GM19238 (cell line): ENCODE measurements around the gene TNFRSF25.
"Not testable (repeated sequence)": the region's sequence is repeated elsewhere in the genome, so short reads cannot be mapped to it uniquely, and the experiment has no call there.

Experiments
- DNase-seq: peaks from one replicate; pipeline ENCODE4 v3.0.0; 2011; ENCODE audit warnings: low spot score; ENCODE audit not compliant: insufficient read length

TNFRSF25 gene

DNA sequence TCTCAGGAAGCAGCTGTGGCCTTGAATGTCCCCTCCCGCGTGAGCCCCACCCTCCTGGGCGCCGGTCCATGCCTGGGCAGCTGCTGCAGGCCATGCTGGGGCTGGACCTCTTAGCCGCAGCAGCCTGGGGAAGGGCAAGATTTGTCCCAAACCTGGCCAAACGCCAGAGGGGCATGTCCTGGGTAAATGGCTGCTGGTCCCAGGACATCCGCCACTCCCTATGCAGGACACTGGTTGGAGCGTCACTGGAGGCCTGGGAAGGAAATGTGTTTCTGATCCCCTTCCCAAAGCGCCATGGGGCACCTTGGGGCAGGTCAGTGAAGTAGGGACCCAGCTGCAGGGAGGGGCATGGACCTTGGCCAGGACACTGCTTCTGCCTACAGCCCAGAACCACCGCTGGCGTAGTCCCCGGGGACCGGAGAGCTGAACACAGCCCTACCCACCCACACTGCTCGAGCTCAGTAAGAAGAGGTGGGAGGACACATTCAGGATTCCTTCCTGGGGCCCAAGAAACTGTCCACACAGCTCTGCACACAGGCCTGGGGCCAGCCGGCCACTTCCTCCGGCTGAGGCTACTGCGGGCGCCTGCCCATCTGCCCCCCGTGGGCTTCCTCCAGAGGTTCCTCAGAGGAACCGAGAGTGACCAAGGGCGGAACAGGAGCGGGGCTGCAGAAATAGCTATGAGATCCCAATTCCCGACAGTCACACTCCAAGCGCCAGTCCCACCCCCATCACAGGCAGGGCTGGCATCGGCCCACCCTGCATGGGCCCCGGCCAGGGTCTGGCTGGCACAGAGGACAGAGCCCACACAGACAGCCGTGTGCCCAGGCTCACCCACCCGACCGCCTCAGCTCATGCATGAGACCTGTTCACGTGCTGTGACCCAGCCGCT is 36.3 kb upstream of the TNFRSF25 start:
- DNase-seq, result no peak

DNA sequence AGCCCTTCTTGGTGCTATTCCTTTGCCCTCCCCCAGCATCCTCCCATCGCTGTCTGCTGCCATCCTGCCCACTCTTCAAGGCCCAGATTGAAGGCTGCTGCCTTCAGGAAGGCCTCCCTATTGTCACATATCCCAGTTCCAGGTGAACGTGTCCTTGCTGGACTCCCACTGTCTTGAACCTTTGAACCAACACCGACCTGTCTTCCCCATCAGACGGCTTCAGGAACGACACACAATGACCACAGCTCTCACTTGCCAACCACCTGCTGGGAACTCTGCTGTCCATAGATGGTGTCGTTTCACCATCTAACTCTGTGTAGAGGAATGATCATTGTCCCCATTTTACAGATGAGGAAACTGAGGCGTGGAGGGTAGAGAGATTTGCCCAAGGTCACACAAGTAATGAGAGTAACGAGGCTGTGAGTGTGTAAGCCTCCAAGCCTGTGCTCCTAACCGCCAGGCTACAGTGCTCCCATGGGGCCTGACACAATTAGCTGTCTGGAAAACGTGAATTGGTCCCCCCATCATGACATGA is 35.4 kb upstream of the TNFRSF25 start:
- DNase-seq, result no peak

DNA sequence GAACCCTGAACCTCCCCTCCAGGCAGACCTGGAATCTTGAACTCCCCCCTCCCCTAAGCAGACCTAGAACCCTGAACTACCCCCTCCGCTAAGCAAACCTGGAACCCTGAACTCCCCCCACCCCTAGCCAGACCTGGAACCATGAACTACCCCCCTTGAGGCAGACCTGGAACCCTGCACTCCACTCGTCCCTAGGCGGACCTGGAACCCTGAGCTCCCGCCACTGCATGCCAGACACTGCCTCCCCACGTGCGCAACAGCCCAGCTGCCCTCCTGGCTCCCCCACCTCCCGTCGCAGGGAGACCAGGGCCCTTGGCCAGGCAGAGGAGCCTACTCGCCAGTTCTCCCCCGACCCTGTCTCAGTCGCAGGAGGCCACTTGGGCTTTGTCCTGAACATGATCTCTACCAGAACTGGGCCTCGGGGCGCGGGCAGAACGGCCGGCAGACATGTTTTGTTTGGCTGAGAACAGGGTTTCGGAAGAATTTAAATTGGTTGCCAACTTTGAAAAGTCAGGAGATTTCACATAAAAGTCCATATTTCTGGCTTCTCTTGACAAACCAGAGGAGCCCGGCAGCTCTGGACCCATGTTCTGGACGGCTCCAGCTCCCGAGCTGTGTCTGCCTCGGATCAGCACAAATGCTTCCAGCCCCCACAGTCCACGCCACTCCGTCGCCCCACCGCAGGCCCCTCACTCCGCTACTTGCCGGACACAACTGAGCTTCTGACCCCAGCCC is 34.7 kb upstream of the TNFRSF25 start:
- DNase-seq, result no peak

DNA sequence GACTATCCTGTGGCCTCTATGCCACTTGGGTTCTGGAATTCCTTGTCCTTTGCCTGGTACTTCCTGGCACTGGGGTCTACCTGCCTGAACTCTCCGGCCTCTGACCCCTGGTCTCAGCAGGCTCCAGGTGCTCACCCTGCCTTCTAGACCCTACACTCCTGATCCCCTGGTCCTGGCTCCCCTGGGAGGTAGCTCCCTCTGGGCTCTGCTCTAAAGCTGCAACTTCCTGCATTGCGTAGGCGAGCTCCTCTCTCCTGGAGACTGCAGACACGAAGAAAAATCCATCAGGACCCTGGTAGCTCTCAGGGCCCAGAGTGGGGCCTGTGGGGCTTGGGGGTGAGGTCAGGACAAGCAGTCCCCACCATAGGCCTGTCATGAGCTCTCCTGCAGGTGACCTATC is 33.3 kb upstream of the TNFRSF25 start:
- DNase-seq, result no peak

DNA sequence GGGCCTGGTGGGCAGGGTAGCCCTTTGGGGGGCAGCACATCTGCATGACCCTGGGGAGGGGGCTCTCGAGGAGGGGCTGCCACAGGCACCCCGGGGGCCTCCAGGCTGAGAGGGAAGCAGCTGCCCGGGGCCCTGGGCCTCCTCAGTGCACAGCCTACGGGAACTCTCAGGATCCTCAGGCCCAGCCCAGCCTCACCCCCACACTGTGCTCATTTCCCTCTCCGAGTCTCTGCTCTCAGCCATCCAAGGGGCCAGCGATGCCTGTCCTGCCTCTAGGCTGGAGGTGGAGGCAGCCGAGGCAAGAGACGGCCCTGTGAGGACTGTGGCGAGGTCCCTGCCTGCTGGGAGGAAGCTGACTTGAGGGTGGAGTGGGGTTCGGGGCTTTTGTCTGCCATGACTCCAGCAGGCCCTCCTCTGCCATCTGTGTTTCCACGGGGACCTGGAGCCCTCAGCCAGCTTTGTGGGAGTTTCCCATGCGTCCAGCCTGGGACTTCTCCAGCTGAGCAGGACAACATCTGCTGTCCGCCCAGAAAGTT is 32.7 kb upstream of the TNFRSF25 start:
- DNase-seq, result no peak

DNA sequence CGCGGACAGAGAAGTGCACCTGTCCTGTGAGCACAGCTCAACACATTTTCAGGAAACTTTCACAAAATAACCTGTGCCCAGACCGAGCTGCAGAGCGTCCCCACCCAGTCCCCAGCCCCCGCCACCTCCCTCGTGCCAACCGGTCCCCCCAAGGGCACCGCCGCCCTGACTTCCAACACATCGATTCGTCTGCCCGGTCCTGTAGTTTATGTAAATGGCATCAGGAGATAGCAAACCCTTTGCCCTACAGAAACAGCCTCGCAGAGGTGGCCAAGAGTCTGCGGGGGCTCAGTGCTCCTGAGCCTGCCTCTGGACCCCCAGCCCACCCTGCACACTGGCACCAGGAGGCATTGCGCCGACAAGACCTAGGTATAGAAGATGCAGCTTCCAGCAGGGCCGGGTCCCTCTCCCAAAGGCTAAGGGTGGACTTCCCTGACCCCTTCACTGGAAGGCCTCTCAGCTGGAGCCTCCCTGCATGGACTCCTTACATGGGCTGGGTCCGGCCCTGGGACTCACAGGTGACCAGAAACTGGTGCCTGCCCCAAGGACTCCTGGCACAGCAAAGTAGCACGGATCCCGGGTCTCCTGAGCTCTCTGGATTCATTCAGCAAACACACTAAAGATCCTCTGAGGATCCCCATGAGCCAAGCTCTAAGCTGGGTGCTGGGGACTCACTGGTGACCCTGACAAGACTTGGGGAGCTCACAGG is 32.0 kb upstream of the TNFRSF25 start:
- DNase-seq, result no peak

DNA sequence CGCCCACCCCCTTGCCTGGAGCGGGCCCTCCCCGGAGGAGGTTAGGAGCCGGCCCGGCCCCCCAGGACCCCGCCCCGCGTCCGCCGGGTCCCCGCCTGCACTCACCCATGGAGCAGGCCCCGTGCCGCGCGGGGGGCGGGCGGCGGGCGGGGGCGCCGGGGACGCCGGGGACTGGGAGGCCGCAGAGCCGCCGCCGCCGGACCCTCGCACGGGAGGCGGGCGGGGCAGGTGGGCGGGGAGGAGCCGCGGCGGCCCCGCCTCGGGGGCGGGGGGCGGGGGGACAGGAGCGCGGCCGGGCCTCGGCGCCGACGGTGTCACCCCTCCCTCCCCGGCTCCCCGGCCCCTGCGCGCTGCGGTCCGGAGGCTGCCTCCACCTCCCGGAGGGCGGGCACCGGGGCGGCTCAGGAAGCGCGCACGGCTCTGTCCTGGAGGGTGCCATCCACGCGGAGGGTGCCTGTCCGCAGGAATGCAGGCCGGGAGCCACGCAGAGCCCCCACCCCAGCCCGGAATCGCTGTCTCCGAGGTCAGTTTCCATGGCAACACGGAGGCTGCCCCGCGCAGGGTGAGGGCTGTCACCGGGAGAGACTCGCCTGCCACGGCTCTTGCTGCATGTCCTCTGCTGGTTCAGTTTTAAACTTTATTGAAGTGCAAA is 31.4 kb upstream of the TNFRSF25 start:
- no peak for DNase-seq

DNA sequence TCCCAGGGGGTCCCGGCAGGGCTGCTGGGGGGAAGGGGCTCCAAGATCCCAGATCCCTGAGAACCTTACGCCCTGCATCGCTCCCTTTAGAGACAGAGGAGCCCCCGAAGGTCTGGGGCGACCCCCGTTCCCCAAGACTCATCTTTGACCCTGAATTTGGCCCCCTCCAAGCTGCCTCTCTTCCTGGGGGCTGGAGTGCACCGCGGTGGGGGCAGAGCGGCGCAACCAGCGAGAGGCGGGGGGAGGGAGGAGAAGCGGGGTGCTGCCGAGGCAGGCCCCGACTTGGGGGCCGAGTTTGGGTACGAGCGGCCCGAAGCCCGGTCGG is 30.9 kb upstream of the TNFRSF25 start:
- DNase-seq, result no peak

DNA sequence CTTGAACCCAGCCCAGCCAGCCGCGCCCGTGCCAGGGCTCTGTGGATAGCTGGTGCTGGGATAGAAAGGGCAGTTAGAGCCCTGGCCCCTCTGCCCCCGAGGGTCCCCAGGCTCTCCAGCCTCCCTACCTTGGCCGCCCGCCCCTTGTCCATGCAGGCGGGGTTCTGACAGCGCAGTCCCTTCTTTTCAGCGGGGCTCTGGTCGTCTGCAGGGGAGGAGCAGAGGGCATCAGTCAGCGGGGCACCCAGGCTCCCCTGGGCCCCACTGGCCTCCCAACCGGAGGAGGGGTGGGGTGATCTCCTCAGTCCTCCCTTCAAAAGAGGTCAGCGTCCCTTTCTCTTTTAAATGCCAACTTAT is 30.4 kb upstream of the TNFRSF25 start:
- DNase-seq, result no peak

DNA sequence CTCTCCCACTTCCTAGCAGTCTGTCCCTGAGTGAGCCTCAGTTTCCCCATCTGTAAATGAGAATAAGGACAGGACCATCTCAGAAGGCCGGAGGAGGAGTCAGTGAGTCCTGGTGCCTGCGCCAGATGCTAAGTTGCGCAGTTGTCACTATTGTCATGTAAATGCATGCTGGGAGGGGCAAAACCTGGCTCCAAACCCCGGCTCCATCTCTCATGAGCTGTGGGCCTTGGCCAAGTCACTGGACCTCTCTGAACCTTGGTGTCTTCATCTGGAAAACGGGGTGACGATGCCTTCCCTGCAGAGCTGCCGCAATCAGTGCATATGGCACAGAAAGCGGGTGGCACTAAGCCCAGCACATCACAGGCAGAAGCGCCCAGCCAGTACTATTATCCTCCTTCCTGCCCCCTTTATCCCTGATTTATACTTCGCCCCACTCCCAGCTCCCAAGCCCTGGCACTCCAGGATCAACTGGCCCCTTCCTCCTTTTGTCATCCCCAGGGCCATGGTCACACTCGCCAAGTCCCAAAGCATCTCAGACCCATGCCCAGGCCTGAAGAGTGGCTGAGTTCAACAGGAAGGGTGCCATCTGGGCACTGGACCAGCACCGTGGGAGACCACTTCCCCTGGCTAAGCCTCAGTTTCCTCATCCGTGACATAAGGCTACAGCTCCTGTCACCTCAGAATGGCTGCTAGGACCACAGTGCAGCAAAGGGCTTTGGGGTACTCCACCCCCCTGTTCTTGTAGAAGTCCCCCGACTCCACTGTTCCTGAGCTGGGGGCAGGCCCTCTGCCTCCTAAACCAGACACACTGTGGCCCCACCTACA is 29.8 kb upstream of the TNFRSF25 start:
- no peak for DNase-seq

DNA sequence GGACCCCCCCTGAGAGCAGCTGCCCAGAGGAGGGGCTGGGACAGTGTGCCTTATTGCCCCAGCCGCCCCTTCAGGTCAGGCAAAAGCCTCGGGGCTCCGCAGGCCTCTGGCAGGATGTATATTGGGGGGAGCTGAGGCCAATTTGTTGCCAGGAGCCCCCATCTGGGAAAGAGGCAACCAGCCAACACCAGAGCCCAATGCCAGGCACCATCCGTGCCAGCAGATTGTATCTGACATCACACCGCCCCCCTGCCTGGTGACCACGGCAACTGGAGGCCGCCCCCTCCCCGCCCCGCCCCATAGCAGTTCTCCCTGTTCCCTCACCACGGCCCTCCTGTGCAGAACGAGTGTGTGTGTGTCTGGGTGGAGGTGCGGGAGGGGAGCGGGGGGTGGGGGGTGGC is 29.1 kb upstream of the TNFRSF25 start:
- DNase-seq, result no peak

DNA sequence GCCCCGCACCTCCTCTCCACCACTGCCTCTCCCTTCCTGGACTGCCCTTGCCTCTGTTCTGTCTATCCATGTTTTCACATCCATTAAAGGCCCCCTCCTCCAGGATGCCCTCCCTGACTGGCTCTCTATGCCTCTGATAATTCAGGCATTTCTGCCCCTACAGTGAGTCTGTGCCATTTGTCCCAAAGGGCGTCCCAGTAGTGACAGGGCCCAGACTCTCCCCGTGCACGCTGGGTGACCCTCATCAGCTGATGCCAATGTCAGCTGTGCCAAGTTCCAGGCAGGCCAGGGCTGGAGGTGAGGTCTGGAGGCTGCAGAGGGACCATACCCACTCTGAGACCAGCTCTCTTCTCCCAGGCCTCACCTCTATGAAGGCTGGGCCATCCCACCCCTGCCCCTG is 28.7 kb upstream of the TNFRSF25 start:
- DNase-seq, result no peak

DNA sequence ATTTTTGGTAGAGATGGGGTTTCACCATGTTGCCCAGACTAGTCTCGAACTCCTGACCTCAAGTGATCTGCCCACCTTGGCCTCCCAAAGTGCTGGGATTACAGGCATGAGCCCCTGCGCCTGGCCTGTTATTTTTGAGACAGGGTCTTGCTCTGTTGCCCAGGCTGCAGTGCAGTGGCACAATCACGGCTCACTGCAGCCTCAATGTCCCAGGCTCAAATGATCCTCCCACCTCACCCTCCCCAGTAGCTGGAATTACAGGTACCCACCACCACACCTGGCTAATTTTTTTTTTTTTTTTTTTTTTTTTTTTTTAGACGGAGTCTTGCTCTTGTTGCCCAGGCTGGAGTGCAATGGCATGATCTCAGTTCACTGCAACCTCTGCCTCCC is 27.9 kb upstream of the TNFRSF25 start:
- not testable (repeated sequence) for DNase-seq

DNA sequence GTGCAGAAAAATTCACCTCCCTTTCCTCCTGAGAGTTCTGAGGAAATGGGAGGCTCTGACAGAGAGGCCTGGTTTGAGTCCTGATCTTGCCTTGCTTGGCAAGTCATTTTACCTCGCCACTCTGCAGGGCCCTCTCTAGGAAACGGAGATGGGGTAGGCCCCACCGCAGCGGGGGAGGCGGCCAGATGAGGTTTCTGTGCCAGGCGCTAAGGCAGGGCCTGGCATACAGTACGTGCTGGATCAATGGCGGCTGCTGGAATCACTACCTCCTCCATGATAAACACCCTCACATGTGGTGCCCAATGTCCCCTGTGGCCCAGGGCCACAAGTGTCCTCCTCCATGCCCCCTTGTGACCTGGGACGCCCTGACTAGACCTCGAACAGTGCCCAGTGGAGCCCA is 26.0 kb upstream of the TNFRSF25 start:
- no peak for DNase-seq

DNA sequence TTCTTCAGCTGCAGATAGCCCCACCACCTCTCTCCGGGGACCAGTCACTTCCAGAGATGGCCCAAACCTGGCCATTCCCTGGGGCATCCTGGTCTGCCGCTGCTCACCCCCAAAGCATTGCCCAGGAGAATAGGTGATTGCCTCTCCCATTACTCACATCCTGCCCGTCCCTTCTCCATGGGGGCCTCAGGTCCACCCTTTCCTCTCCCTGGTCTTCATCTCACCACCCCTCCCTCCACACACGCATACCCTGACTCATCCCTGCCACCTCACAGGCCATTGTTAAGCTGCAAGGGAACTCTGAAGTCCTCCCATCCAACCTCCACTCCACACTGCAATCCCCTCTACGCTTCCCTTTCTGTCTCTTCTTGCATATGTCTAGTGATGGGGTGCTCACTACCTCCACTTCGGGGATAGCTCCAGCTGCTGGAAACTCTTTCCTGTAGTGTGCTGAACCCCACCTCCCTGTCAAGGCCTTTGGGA is 25.5 kb upstream of the TNFRSF25 start, which contains the start of gene PLEKHG5:
Gene PLEKHG5, minus strand, starts transcription at position 188 of the 483 bp plus-strand sequence. CDS start 14,096 bp downstream, outside the sequence.
- DNase-seq, result no peak

DNA sequence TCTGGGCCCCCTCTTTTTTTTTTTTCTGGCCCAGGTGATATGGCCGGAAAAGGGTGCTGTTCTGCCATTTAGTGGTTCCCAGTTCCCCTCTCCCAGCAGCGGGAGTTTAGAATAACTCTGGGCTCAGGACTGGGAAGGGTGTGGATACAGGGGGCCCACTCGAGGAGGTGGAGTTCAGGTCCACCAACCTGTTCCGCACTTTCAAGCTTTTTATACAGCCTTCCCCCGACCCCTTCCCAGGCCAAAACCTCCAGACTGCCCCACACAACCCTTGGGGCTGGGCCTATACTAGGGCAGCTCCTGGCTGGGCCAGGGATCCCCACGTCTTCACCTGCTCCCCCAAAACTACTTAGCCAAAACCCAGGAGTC is 25.1 kb upstream of the TNFRSF25 start:
- no peak for DNase-seq

DNA sequence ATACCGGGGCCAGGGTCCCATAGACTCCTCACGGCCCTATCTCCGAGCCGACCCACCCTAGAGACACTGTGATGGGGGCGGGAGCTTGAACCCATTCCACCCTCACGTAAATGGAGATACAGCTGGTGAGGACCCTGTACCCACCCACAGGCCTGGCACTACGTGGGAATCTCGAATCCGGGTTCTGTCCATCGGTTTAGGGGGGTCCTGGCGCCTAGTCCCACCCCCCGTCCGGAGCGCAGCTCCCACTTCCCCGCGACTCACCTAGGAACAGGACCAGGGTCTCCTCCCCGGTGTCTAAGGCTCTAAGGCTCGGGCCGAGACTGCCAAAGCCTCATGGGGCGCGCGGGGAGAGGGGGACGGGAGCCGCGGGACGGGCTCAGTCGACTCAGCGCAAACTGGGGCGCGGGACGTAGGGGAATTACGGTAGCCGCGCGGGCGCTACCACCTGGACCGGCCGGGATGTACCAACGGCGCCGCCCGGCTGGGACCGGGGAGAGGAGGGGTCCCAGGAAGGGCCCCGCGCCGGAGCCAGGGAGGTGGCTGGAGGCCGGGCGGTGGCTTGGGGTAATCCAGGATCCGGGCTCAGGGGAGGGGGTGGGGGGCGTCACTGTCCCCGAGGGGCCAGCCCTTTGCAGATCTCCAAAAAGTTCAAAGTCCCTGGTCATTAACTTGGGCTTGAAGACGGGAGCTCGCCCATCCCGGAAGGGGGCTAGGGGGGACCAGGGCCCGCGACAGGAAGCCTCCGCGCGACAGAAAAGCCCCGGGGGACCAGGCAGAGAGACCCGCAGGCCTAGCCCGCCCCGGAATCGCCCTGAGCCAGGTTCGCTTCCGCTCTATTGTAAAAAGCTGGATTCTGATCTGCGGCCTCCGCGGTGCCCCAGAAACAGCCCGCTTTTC is 24.5 kb upstream of the TNFRSF25 start:
- DNase-seq, result peak; percentile 80

DNA sequence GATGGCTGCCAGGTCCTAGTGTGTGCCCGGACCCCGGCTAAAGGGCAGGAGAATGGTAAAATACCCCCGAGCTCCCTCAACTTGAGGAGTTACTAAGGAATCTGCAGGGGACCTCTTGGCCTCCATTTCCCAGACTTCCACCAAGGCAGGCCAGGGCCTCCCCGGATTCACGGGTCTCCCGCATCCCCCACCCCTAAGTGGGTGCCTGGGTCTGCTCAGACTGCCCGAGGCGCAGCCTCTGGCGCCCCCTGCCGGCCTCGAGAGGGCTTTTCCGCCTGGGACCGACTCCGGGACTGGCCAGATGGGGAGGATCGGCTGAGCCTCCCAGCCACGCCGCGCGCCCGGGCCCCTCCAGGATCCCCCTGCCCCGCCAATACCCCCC is 23.8 kb upstream of the TNFRSF25 start:
- peak; percentile 97 for DNase-seq

DNA sequence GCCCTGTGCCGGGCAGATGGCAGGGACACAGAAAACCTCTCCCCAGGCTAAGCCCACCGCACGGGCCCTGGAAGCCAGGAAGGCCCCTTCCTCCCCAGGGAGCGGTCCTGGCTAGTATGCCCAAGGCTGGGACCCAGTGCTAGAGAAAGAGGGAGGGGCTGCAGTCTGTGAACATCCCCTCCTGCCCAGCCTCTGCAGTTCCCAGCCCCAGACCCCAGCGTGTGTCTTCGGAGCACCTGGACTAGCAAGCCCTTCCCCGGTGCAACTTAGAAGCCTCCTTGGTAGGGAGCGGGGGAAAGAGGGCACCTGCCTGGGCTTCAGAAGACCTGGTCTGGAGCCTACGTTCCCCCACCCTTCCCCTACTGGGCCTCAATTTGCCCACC is 23.4 kb upstream of the TNFRSF25 start:
- no peak for DNase-seq
